SU-DHL-6 (cell line): ENCODE data around the gene SUN3.

Experiments
- EZH2phosphoT487 ChIP-seq: fragments of 200-600 bp; sonication (generic), shearing (Covaris generic); conservative IDR thresholded peaks from 2 replicates; pipeline ENCODE4 v1.6.1; 2018; ENCODE audit warnings: mild to moderate bottlenecking, antibody characterized with exemption, low read length, moderate library complexity, mixed read lengths
- TF ChIP-seq, protein P1 (sequence below): fragments of 200-600 bp; sonication (generic); IDR thresholded peaks from one replicate; pipeline ENCODE4 v1.5.1; 2017; ENCODE audit warnings: antibody characterized with exemption, mild to moderate bottlenecking, low read length, moderate library complexity; ENCODE audit not compliant: insufficient read depth, poor library complexity, severe bottlenecking

DNA sequence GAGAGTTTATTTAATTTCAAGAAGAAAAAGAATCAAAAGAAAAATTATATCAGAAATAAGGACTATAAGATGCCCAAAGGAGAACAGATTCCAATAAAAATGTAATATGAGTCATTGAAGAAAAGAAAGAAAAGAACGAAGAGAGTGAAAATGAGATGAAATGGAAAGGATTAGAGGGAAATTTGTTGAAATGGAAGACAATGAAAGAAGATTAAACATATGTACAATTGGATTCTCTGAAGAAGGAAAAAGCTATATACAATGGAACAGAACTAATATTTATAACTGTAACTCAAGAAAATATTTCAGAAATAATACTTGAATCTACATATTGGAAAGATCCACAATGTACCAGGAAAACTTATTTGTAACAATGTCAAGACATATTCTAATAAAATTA lies 35.1 kb upstream of the SUN3 start:
- TF ChIP-seq, protein P1, sequence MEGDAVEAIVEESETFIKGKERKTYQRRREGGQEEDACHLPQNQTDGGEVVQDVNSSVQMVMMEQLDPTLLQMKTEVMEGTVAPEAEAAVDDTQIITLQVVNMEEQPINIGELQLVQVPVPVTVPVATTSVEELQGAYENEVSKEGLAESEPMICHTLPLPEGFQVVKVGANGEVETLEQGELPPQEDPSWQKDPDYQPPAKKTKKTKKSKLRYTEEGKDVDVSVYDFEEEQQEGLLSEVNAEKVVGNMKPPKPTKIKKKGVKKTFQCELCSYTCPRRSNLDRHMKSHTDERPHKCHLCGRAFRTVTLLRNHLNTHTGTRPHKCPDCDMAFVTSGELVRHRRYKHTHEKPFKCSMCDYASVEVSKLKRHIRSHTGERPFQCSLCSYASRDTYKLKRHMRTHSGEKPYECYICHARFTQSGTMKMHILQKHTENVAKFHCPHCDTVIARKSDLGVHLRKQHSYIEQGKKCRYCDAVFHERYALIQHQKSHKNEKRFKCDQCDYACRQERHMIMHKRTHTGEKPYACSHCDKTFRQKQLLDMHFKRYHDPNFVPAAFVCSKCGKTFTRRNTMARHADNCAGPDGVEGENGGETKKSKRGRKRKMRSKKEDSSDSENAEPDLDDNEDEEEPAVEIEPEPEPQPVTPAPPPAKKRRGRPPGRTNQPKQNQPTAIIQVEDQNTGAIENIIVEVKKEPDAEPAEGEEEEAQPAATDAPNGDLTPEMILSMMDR: no peak
- no peak for TF ChIP-seq EZH2phosphoT487
